Suppressor macrophage treated with lipopolysaccharide for 1 hour (primary cell): ENCODE measurements around the gene C16orf92.
"Not testable (repeated sequence)": the region's sequence is repeated elsewhere in the genome, so short reads cannot be mapped to it uniquely, and the experiment has no call there.

ENCODE experiments used
- DNase-seq, 3 donors: peaks; one replicate each; pipeline ENCODE4 v3.0.0-alpha.2; 2020 to 2022

Gene C16orf92

DNA sequence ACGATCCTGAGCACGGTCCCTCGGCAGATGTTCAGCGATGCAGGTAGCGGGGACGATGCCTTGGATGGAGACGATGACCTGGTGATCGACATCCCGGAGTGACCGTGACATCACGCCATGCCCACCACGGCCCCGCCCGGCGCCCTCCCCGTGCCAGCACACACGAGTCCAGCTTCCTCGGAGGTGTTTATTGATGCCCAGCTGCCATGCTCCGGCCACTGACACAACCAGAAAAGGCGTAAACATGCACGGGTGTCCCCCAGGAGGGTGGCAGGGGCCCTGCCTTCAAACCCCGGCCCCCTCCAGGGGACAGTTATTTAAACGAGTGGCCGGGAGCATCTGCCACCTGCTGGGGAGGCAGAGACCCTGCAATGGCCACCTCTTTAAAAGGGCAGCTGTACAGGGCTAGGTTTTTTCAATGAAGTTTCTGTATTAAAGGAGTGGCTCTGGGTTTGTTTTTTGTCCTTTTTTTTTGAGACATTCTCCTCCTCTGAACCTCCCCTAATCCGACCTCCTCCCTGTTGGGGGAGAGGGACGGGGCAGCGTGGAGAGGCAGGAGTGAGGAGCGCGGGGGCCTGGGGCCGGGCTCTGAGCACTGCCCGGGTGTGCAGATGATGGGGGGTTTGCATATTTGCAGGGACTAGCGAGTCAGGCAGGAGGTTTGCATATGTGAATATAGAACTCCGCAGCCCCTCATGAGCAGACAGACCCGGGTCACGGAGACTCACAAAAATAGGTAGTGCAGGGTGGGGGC, 17.5 kb upstream of the C16orf92 start:
- peak; percentile 53 to 76 (median 65) for DNase-seq

DNA sequence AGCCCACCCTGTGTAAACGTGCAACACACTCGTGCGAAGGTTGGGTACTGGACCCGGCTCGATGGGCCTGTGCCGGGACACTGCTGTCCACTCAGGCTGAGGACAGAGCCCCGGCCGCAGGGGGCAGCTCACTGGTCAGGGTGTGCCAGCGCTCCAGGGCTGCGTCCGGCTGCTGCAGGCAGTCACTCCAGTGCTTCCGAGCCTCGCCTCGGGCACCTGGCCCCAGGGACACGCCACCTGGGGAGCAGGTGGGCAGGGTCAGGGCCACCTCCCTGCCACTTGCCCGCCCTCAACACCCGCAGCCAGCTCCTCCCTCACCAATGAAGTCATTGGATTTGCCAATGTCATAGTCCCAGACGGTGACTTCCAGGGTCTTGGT, 16.9 kb upstream of the C16orf92 start:
- DNase-seq: no peak

DNA sequence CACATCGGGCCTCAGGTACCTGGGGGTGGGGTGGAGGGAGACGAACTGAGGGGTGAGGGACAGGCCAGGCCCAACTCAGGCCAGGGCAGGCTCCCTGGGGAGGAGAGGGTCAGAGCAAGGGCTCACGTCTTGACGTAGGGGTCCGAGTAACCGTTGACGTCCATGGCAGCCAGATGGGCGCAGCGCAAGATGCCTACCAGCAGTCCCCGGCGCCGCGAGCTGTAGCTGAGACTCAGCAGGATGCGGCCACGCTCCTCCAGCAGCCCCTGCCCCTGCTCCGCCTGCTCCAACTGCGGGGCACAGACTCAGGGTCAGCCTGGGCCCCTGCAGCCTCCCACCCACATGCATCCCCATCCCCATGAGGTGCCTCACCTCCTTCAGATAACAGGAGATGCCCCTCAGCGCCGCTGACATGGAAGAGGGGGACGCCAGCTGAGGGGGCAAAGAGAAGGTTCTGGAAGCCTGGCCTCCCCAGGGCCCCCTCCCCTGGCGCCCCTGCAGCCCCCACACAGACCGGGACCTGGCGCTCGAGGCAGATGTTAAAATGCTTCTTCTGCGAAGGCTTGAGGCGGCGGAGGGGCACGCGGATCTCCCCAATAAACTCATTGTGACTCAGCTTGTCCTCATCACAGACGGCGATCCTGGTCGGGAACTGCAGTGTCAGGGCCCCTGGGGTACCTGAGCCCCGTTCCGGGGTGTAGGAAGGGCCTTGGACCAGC, 16.2 kb upstream of the C16orf92 start:
- no peak for DNase-seq

DNA sequence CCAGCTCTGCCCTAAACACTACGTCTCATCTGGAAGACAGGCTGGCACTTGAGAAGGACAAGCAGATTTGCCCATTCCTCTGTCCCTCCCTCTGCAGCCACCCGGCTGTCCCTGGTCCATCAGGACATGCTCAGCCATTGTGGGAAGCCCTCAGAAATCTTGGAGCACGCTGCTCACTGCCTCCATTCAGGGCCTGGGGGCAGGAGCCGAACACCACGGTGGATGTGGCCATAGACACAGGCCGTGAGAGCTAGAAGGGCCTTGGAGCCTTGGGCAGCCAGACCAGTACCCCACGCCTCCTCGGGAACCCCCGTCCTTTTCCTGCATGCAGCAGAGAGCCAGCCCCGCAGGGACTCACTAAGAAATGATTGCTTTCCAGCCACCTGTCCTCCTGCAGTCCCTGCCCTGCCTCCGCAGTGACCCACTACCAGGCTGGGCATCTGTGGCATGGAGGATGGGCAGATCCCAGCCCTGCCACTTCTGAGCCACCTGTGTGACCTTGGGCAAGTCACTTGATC, 15.6 kb upstream of the C16orf92 start:
- no peak for DNase-seq

DNA sequence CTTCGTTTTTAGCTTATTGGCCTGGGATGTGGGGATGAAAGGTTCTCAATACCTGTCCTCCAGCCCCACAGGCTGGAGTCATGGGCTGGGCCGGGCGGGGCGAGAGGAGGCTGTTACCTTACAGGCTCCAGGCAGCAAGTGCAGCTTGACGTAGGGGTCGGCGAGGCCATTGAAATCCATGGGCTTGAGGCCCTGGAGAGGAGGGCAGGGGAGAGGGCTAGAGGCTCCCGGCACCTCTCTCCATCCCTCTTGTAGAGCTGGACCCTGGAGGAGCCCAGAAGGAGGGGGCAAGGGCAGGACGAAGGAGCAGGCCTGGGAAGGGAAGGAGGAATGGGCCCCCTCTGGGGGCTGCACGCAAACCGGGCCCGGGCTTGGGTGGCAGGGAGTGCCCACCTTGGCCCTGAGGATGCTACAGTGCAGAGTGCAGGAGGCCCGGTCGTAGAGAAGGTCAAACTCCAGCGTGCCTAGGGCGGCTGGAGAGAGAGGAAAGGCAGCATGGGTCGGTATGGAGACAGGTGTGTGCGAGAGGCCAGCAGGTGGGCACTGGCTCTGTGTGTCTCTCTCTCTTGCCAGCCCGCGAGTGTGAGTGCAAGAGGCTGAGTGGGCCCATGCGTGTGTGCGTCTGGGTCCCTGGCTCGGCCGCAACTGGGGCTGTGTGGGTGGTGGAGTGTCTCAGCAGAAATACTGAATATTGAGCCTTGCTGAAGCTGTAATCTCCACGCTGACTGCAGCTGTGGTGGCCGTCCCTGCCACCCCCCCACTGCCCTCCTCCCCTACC, 13.7 kb upstream of the C16orf92 start:
- DNase-seq: no peak

DNA sequence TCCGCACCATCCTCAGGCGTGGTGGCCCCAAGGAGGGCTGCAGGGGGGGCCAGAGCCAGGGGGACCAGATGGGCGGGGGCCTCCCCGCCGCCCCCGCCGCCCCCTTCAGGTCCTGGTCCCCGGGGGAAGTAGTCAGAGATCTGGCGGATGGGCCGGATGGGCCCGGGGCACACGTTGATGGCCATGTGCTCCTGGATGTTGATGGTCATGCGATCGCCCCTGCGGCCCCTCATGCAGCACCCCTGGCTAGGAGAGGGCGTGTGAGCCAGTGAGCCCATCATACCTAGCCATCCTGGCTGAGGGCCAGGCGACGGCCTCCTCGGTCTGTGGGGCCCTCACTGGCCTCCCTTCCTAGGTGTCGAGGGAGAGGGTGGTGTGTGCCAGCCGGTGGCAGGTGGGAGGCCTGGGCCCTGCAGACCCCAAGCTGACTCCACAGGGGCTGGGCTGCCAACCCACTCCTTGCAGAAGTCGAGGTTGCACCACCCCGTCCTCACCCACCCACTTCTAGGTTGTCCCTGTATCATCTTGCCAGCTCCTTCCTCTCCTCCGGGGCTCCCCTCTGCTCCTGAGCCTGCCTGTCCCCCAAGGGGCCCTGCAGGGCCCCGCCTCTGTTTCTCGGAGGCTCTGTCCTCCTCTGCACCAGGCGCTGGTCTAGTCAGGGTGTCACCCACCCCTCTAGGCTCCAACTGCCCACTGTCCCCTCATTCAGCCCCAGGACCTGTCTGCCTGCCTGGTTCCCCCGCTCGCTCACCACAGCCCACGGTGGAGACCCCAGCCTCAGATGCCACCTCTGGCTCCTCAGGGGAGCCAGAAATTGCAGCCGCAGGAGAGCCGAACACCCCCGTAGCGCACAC, 12.8 kb upstream of the C16orf92 start:
- DNase-seq: no peak

DNA sequence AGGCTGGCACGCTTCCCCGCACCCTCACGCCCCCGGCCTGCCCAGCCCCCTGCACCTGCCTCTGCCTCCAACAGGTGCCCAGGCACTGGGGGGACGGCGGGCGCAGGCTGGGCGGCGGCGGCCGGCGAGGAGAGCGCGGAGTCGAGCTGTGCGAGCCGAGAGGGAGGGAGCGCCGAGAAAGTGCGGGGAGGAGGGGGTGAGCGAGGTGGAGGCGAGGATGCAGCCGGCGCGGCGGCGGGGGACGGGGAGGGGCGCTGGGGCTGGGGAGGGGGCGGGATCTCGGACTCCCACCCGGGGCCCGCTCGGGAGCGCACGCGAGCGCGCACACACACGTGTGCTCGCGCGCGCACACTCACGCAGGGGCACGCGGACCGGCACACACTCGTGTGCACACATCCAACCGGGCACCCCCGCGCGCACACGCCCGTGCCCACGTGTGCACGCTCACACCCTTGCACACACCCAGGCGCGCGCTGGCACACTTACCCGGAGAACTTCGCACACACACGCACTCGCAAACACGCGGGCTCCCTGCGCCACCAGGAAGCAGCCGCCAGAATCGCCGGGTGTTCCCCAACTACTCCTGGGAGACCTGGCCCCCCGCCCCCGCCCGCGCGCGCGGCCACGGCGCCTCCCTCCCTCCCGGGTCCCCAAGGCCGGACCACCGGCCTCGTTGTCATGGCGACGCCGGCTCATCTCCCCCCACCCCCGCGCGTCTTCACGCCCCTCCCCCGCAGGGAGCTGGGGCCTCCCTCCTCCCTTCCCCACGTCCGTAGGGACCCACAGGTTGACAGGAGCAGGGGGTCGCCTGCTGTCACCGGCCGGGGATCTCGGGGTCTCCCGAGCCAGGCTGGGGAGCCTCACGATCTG, 11.9 kb upstream of the C16orf92 start, which contains the start of gene DOC2A:
DOC2A (minus strand) TSS at position 184 of the 870 bp plus-strand sequence. CDS start 805 bp downstream, outside the sequence.
- DNase-seq: peak in 2 of 3 donors; percentile 18 to 43

DNA sequence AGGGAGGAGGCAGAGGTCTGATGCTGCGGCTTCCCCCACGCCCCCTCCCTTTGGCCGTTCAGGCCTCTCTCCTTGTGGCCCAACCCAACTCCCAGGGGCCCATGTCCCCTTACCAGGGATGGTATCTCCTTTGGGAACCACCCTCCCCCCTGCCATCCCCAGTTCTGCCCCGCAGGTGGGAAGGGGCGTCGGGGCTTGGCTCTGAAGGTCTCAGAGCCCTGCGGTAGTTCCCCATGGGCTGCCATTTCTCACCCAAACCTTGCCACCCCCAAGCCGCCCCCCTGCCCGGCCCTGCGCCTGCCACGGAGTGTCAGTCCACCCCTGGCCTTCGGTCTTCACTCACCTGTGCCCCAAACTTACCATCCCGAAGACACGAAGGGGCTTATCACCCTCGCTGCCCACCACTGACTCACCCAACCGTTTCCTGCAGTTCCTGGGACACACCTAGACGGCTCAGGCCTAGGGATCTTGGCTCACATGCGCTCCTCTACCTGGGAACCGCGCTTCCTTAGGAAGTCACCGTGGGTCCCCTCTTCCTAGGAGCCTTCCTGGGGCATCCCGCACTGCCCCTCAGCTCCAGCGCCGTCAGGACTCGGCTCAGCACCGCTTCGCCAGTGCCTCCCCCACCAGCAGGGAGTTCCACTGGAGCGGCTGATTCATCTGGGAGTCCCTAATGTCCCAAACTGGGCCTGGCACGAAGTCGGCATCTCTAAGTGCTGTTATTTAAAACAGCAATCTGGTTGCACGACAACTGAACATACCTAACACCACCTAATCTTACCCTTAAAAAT, 11.1 kb upstream of the C16orf92 start:
- no peak for DNase-seq

DNA sequence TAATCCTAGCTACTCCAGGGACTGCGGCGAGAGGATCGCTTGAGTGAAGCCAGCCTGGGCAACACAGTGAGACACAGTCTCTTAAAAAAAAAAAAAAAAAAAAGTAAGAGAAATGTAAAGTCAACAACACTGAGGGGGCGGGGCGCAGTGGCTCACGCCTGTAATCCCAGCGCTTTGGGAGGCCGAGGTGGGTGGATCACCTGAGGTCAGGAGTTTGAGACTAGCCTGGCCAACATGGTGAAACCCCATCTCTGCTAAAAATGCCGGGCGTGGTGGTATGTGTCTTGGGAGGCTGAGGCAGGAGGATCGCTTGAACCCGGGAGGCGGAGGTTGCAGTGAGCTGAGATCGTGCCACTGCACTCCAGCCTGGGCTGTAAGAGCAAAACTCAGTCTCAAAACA, 10.4 kb upstream of the C16orf92 start:
- not testable (repeated sequence) for DNase-seq

DNA sequence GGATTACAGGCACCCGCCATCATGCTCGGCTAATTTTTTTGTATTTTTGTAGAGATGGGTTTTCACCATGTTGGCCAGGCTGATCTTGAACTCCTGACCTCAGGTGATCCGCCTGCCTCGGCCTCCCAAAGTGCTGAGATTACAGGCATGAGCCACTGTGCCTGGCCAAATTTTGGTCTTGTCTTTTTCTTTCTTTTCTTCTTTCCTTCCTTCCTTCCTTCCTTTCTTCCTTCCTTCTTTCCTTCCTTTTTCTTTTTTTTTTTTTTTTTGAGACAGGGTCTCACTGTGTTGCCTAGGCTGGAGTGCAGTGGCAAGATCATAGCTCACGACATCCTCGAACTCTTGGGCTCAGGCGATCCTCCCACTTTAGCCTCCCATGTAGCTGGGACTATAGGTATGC, 7.5 kb upstream of the C16orf92 start:
- not testable (repeated sequence) for DNase-seq

DNA sequence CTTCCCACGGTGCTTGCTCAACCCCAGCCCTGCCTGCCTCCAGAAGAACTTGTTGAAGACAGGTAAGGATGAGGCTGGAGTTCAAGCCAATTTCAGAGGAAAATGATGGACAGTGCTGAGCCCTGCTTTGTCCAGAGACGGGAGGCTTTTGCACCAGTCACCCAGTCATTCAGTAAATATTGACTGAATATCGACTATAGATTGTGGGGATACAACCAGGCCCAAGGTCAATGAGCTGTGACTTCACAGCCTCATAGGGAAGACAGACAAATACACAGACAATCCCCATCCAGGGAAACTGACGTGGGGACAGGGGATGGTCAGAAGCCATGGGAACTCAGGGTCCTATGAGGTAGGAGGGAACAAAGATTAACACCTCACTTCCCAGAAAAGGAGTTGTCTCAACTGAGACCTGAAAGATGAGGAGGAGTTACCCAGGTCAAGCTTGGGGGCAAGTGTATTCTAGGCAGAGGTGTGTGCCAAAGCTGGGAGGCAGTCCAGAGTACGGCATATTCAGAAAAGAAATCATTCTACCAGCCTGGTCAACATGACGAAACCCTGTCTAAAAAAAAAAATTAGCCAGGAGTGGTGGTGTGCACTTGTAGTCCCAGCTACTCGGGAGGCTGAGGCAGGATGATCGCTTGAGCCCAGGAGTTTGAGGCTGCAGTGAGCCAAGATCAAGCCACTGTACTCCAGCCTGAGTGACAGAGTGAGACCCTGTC, 6.3 kb upstream of the C16orf92 start:
- no peak for DNase-seq

DNA sequence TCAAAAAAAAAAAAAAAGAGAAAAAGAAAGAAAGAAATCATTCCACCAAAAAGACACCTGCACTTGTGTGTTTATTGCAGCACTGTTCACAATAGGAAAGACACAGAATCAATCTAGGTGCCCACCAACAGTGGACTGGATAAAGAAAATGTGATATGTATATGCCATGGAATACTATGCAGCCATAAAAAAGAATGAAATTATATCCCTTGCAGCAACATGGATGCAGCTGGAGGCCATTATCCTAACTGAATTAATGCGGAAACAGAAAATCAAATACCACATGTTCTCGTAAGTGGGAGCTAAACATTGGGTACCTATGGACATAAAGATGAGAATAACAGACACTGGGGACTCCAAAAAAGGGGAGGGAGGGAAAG, 5.7 kb upstream of the C16orf92 start:
- no peak for DNase-seq

DNA sequence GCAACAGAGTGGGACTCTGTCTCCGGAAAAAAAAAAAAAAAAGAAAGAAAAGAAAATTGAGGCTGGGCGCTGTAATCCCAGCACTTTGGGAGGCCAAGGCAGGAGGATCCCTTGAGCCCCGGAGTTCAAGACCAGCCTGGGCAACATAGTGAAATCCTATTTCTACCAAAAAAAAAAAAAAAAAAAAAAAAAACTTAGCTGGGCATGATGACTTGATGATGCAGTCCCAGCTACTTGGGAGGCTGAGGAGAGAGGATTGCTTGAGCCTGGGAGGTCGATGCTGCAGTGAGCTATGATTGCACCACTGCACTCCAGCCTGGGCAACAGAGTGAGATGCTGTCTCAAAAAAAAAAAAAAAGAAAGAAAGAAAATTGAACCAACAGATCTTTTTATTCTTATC, 5.1 kb upstream of the C16orf92 start:
- not testable (repeated sequence) for DNase-seq

DNA sequence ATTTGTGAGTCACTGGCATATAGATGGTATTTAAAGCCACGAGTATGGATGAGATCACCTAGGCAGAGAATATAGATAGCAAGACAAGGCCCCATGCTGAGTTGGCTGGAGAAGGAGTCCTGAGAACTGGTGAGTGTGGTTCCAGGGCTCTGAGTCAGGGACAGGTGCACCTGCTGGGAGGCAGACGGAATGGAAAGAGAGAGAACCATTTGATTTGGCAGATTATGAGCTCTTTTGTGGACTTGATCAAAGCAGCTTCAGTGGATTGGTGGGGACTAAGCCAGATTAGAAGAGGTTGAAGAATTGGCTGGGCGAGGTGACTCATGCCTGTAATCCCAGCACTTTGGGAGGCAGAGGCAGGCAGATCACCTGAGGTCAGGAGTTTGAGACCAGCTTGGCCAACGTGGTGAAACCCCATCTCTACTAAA, 4.3 kb upstream of the C16orf92 start:
- no peak for DNase-seq

DNA sequence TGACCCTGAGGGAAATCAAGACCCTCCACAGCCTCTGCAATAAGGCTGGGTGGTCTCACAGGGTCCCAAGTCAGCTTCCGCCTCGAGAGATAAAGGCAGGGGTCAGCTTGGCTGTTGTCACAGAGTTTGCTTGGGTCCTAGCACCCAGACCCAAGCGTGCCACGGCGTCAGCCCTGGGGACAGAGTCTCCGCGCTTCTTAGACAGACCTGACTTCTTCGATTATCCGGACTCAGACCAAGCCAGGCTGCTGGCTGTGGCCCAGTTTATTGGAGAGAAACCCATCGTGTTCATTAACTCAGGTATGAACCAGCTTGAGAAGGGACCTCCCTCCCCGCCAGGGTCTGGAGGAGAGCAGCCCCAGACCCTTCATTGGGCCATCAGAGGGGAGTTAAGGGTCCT, 588 bp downstream of the C16orf92 start:
- no peak for DNase-seq

DNA sequence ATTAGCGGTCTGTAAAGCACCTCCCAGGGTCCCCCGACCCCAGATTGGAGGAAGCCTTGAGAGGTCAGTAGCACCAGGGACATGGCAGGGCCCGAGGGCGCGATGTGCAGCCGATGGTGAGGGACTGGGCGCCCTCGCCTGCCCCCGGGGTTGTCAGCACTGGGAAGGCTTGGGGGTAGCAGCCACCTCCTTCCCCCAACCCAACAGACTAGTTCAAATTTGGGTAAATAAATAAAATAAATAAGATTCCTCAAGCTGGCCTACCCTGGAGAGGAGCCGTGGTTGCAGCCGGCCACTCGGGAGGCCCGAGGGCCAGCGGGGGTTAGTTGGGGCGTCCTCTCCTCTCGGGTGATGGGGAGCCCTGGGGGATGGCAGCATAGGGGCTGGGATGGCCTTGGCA, 1.5 kb downstream of the C16orf92 start:
- DNase-seq: no peak

DNA sequence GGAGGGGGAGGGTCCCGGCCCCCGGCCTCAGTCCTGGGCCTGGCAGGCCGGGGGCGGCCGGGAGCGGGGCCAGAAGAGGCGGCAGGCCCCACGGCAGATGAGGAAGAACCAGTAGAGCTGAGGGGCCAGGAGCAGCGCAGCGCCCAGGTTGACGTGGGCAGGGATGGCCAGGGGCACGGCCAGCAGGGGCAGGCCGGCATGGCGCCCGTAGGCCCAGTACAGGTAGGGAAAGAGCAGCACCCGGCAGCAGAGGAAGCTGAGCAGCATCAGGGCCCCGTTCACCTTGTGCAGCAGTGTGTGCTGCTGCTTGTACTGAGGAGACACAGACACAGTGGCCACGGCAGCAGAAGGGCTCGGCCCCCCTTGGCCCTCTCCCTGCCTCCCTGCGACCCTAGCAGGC, 2.2 kb downstream of the C16orf92 start:
- no peak for DNase-seq

DNA sequence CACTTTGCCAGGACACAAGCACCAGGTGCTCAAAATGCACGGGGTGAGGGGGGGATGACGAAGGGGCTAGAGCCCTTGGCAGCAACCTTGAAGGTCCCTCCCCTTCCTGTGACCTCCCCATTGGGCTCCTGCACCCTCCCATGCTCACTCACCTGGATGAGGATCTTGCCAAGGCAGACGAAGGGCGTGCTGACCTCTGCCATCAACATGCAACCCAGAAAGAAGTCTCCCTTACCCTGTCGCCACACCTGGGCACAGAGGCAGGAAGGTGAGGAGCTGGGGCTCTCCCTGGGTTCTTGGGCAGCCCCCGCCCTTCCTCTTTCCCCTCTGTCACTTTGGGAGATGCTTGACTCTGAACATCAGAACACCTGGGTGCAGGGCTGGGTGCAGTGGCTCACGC, 2.6 kb downstream of the C16orf92 start:
- DNase-seq: no peak

DNA sequence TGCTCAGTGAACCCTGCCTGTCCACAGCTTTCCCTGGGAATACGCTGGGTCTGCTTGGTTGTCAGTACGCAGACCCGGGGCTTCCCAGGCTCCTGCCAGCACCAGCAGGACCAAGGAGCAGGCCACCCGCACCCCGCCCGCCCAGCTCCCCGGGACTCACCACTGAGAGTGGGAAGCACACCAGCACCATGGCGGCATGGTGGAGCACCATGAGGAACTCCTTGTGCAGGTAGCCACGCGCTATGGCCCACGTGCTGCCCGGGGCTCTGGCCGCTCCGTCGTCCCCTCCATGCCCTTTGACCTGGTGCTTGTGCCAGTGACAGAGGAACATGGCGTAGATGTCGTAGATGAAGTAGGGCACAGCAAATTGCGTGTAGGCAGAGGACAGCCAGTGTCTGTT, 3.5 kb downstream of the C16orf92 start:
- no peak for DNase-seq
